ENCODE data around the gene TEDDM1. TPM values are rescaled to one million over a fixed set of nuclear protein-coding genes. Genes with fewer than 3 reads are reported as not detected.

Gene TEDDM1
- total RNA-seq, 1 donor from 2014 or later, result not detected

GRCh38 chr1:182376936-182377574, 23.4 kb downstream of the TEDDM1 start:
- peak; percentile 74 for ATAC-seq

GRCh38 chr1:182374101-182374834, 26.2 kb downstream of the TEDDM1 start:
- no peak for ATAC-seq

GRCh38 chr1:182370532-182370931, 29.9 kb downstream of the TEDDM1 start:
- ATAC-seq, result no peak

- ATAC-seq, result no peak
Observed at GRCh38 chr1:182368903-182369302, 31.6 kb downstream of the TEDDM1 start.

GRCh38 chr1:182368358-182368757, 32.1 kb downstream of the TEDDM1 start:
- ATAC-seq, result no peak

GRCh38 chr1:182367926-182368325, 32.5 kb downstream of the TEDDM1 start:
- no peak for ATAC-seq

- ATAC-seq, result no peak
Observed at GRCh38 chr1:182366596-182366995, 33.9 kb downstream of the TEDDM1 start.

- ATAC-seq, result no peak
Observed at GRCh38 chr1:182359645-182360044, 40.8 kb downstream of the TEDDM1 start.

GRCh38 chr1:182357913-182358312, 42.6 kb downstream of the TEDDM1 start:
- no peak for ATAC-seq

- no peak for ATAC-seq
Observed at GRCh38 chr1:182357171-182357570, 43.3 kb downstream of the TEDDM1 start.

- ATAC-seq, result no peak
Observed at GRCh38 chr1:182355723-182356098, 44.8 kb downstream of the TEDDM1 start.

- no peak for ATAC-seq
Observed at GRCh38 chr1:182351790-182352364, 48.6 kb downstream of the TEDDM1 start.

GRCh38 chr1:182350839-182351238, 49.6 kb downstream of the TEDDM1 start:
- ATAC-seq, result no peak

GRCh38 chr1:182348961-182349747, 51.3 kb downstream of the TEDDM1 start:
- no peak for ATAC-seq

Other genes with a start within 250 kb of the TEDDM1 start
- 435 TPM for gene GLUL, start 8.9 kb downstream of the TEDDM1 start, total RNA-seq
- not detected for gene RGSL1, start 49.5 kb upstream of the TEDDM1 start, total RNA-seq
- 6.1 TPM for gene RNASEL, start 188.6 kb upstream of the TEDDM1 start, total RNA-seq
- 1.3 TPM for gene RGS16, start 203.7 kb upstream of the TEDDM1 start, total RNA-seq